Prostate gland (tissue), 2 donors: ENCODE measurements around the gene MYH7B. TPM values are rescaled to one million over a fixed set of nuclear protein-coding genes. Genes with fewer than 3 reads are reported as not detected.

Source experiments
- DNase-seq: peaks from one replicate; pipeline ENCODE4 v3.0.0-alpha.2; 2019; ENCODE audit warnings: low spot score
- H3K27ac ChIP-seq, 2 donors: fragments of 200-600 bp; sonication (generic); 2 replicates each; pipeline ENCODE4 v1.5.1; 2017 to 2019
- H3K27me3 ChIP-seq: fragments of 200-600 bp; sonication (generic); replicated peaks from 2 replicates; pipeline ENCODE4 v1.5.1; 2019; ENCODE audit not compliant: insufficient read depth
- H3K36me3 ChIP-seq, 2 donors: fragments of 200-600 bp; sonication (generic); 1 replicate in 1 of 2; 2 replicates in 1 of 2; pipeline versions ENCODE4 v1.5.1 to v1.8.1; 2017 to 2019
- H3K4me1 ChIP-seq: fragments of 200-600 bp; sonication (generic); replicated peaks from 2 replicates; pipeline ENCODE4 v1.5.1; 2019
- H3K4me3 ChIP-seq, 2 donors: fragments of 200-600 bp; sonication (generic); 2 replicates each; pipeline ENCODE4 v1.5.1; 2017 to 2019
- H3K9me3 ChIP-seq: fragments of 200-600 bp; sonication (generic); 2 replicates; pipeline ENCODE4 v1.5.1; 2017
- POLR2A ChIP-seq: fragments of 450-650 bp; IDR thresholded peaks from one replicate; pipeline ENCODE4 v1.6.1; 2016; ENCODE audit warnings: antibody characterized with exemption, mild to moderate bottlenecking
- POLR2AphosphoS5 ChIP-seq: sonication (generic); formaldehyde crosslinking; IDR thresholded peaks from one replicate; pipeline ENCODE4 v1.6.1; 2017; ENCODE audit warnings: antibody characterized with exemption
- WGBS: methylation state at CpG from one replicate; pipeline ENCODE4 v1.1.5; 2018; 5-methylcytosine and 5-hydroxymethylcytosine counted together
- intact Hi-C: fragments of 100-400 bp; cut with DNase I; formaldehyde crosslinking; loops from one replicate; pipeline ENCODE4 v1.14.2; 2022
- microRNA counts, 2 donors: library from miRNA; unstranded; fragments of <30 nt; microRNA quantifications; one replicate each; lab custom pipeline; 2016 to 2017
- microRNA-seq: library from miRNA; unstranded; fragments of <30 nt; microRNA quantifications from one replicate; pipeline ENCODE4, GENCODE V29; 2016
- small RNA-seq, 2 donors: library from RNA; depleted of rRNA; stranded (forward); fragments of <200 nt; gene quantifications; one replicate each; pipeline ENCODE3, GENCODE V24; 2016
- total RNA-seq, 2 donors: library from RNA; depleted of rRNA; stranded (reverse); fragments of >200 nt; gene quantifications; one replicate each; pipeline ENCODE4 v1.1.0, GENCODE V29; 2016
- TF ChIP-seq, protein P1 (sequence below), 4 experiments: fragments of 200-600 bp in 2 of 4; fragments of 450-650 bp in 2 of 4; sonication (generic) in 2 of 4; IDR thresholded peaks; 1 replicate in 3 of 4; 2 replicates in 1 of 4; pipeline ENCODE4 v1.5.1; 2016 to 2019; ENCODE audit warnings: antibody characterized with exemption in 4 of 4, mild to moderate bottlenecking in 2 of 4, moderate library complexity in 2 of 4

MYH7B gene
- total RNA-seq, 2 donors from 2014 or later: 0.27 to 11.5 TPM

DNA sequence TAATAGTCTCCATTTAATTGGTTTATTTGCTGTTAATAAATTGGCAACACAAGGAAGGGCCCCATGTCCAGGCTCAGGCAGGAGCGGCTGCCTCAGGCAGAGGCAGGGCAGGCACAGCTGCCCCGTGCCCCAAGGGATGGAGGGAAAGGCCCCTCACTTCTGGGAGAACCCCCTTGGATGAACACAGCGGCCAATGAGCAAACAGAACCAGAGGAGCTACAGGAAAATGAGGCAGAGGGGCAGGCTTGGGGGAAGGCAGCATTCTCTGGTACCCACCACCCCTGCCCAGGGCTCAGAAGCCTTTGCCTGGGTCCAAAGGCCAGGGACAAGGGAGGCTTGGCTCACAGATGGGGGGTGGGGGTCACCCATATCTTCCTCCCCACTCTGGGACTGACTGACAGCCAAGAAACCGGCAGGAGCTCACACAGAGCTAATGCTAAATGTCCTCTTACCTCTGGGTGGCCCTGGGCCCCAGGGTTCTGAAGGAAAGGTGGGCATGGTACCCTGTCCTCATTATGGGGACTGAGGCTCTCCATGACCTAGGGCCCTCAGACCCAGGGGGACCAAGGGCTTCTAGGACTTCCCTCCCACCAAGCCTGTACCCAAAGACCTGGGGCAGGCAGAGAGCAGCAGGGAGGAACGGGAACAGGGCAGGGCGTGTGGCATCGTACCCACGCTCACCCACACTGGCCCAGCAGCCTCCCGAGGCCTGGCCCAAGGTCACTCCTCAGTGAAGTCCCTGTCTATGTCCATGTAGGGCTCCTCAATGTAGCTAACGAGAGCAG is 47.0 kb downstream of the MYH7B start:
- peaks cover under 1% of the 10 kb centered on the region for H3K4me1 ChIP-seq
- no peak overlapping the region for H3K4me3 ChIP-seq
- H3K36me3 ChIP-seq: peaks cover 14 to 60% of the 10 kb centered on the region in 2 donors
- 90% methylated on average over 10 of the region's 10 CpGs for WGBS
- H3K9me3 ChIP-seq: no peaks in the 10 kb centered on the region
- H3K27ac ChIP-seq: no peak overlapping the region
- no peak for DNase-seq
- TF ChIP-seq, protein P1, sequence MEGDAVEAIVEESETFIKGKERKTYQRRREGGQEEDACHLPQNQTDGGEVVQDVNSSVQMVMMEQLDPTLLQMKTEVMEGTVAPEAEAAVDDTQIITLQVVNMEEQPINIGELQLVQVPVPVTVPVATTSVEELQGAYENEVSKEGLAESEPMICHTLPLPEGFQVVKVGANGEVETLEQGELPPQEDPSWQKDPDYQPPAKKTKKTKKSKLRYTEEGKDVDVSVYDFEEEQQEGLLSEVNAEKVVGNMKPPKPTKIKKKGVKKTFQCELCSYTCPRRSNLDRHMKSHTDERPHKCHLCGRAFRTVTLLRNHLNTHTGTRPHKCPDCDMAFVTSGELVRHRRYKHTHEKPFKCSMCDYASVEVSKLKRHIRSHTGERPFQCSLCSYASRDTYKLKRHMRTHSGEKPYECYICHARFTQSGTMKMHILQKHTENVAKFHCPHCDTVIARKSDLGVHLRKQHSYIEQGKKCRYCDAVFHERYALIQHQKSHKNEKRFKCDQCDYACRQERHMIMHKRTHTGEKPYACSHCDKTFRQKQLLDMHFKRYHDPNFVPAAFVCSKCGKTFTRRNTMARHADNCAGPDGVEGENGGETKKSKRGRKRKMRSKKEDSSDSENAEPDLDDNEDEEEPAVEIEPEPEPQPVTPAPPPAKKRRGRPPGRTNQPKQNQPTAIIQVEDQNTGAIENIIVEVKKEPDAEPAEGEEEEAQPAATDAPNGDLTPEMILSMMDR (IDR thresholded peaks at IDR 0.05): no peak
- TF ChIP-seq POLR2A: no peak
- TF ChIP-seq POLR2AphosphoS5: no peak
- intact Hi-C loops: no loop called here
- no peaks in the 10 kb centered on the region for H3K27me3 ChIP-seq

DNA sequence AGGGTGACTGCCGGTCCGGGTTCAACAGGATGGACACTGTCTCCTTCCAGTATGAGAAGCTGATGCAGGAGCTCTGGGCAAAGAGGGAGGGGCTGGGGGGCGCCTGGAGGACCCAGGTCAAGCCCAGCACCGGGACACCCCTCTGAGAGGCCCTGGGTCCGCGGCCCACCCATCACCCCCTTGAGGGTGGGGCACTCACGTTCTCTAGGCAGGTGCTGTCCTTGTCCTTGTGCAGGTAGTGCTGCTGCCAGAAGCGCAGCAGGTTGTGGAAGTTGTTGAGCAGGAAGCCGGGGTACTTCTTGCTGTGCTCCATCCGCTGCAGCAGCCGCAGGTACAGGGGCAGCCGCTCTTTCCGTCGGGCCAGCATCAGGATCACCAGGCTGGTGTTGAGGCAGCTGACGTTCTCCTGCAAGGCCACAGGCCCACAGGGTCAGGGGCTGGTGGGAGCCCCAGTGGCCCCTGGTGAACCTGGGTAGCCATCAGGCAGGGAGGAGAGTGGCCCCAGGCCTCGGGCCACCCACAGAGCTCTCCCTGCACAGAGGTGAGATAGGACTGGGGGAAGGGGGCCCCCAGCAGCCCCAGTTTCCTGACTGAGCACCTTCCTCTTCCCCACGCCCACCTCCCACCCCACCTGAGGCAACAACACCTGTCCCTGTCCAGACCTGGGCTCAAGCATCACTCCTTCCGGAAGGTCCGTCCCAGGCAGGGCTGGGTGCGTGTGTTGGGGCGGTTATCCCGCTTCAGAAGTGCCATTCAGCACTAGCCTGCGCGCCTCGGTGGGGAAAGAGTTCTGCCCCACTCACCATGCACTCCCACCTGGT is 47.8 kb downstream of the MYH7B start:
- H3K36me3 ChIP-seq: peaks cover 14 to 62% of the 10 kb centered on the region in 2 donors
- no peak overlapping the region for H3K27ac ChIP-seq
- H3K4me1 ChIP-seq: no peaks in the 10 kb centered on the region
- H3K27me3 ChIP-seq: no peaks in the 10 kb centered on the region
- no peak for DNase-seq
- no peak for TF ChIP-seq POLR2A
- TF ChIP-seq, protein P1 (IDR thresholded peaks at IDR 0.05): no peak
- no peak for TF ChIP-seq POLR2AphosphoS5
- no peaks in the 10 kb centered on the region for H3K9me3 ChIP-seq
- intact Hi-C loops: no loop called here
- no peak overlapping the region for H3K4me3 ChIP-seq
- WGBS: 92% methylated on average over 25 of the region's 25 CpGs

- Histone ChIP-seq H3K4me1 (no peaks in the 10 kb centered on the region), H3K4me3 (no peak overlapping the region), H3K27ac (no peak overlapping the region), H3K36me3 (peaks cover 14 to 63% of the 10 kb centered on the region in 2 donors), H3K27me3 (no peaks in the 10 kb centered on the region), H3K9me3 (no peaks in the 10 kb centered on the region)
- 85% methylated on average over 18 of the region's 18 CpGs for WGBS
- intact Hi-C loops: no loop called here
- no peak for DNase-seq
- TF ChIP-seq, protein P1 (IDR thresholded peaks at IDR 0.05): no peak
- TF ChIP-seq POLR2A (no peak), POLR2AphosphoS5 (no peak)
Observed at GRCh38 chr20:35004051-35004725, 48.5 kb downstream of the MYH7B start.

DNA sequence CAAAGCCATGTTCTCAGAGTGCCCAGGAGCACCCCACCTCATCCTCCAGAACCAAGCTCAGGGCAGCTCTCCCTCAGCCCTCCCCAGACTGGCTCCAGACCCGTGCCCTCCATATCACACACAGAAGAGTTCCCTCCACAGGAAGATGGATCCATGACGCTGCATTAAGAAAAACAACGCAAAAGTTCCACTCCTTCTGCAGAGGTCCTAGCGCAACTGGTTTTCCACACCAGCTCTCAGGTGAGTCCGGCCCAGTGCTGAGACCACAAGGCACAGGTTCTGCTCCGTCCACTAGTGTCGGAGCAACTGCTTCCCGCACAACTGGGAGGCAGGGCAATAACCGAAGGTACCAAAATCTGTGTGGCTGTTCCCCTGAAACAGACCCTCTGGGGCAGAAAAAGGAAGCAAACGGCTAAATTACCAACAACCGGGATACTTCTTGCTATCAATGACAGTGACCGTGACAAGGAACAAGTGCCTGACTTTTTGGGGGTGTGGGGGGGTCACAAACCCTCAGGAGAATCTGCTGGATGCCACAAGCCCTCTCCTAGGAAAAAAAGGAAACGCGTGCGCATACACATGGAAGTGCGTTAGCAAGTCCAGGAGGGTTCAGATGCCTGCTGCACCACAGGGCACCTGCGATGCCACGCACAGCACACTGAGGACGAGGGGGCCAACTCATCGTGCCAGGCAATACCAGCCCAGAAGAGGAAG is 49.2 kb downstream of the MYH7B start:
- Histone ChIP-seq H3K4me3 (no peak overlapping the region), H3K27me3 (no peaks in the 10 kb centered on the region), H3K9me3 (no peaks in the 10 kb centered on the region), H3K27ac (no peak overlapping the region), H3K36me3 (peaks cover 18 to 69% of the 10 kb centered on the region in 2 donors), H3K4me1 (no peaks in the 10 kb centered on the region)
- TF ChIP-seq POLR2A: no peak
- TF ChIP-seq, protein P1 (IDR thresholded peaks at IDR 0.05): no peak
- TF ChIP-seq POLR2AphosphoS5: no peak
- no peak for DNase-seq
- intact Hi-C loops: no loop called here
- WGBS: 90% methylated on average over 20 of the region's 20 CpGs

MicroRNAs within 50 kb of the gene (microRNA counts, 767-probe panel; counts per million panel counts)
- 927 to 2,367 counts per million in 2 donors for microRNA hsa-miR-499a-3p (lab: Ali Mortazavi, UCI)
- 927 to 1,014 counts per million in 2 donors for microRNA hsa-miR-499a-5p (lab: Ali Mortazavi, UCI)
- microRNA hsa-miR-499b-3p (lab: Ali Mortazavi, UCI): 0 to 431 counts per million in 2 donors
- microRNA hsa-miR-499b-5p (lab: Ali Mortazavi, UCI): 0 to 431 counts per million in 2 donors

Small RNAs within 50 kb of the gene (microRNA-seq; reads per million reads assigned to microRNA genes)
- gene MIR499A (not detected), gene MIR499B (not detected)

Small RNAs within 50 kb of the gene (small RNA-seq; reads per million reads assigned to genes)
- 0 to 0.10 reads per million in 2 donors for gene MIR499A

Other genes with a start within 250 kb of the MYH7B start
- gene NCOA6, start 130.2 kb upstream of the MYH7B start, total RNA-seq: 10 to 100 TPM; 19.6 to 43.7 TPM
- gene GGT7, start 83.0 kb upstream of the MYH7B start, total RNA-seq: 10 to 100 TPM; 22.0 to 28.3 TPM
- gene ACSS2, start 79.3 kb upstream of the MYH7B start, total RNA-seq: 10 to 100 TPM; 37.4 to 44.2 TPM
- 100 to 1,000 TPM in 1 of 2 donors, 10 to 100 TPM in 1; 84.4 to 101 TPM for gene GSS, start 62 bp upstream of the MYH7B start, total RNA-seq
- gene TRPC4AP, start 136.9 kb downstream of the MYH7B start, total RNA-seq: 10 to 100 TPM; 65.4 to 76.6 TPM
- 10 to 100 TPM; 27.1 to 30.0 TPM for gene EDEM2, start 191.5 kb downstream of the MYH7B start, total RNA-seq
- 10 to 100 TPM; 11.2 to 17.6 TPM for gene PROCR, start 216.2 kb downstream of the MYH7B start, total RNA-seq